Endodermal cell (in vitro differentiated cells): ENCODE results near the gene CFAP52. TPM values are rescaled to one million over a fixed set of nuclear protein-coding genes. Genes with fewer than 3 reads are reported as not detected.

Experiments
- DNase-seq: peaks from one replicate; pipeline ENCODE4 v3.0.0-alpha.2; 2017
- H3K27ac ChIP-seq: 2 replicates; pipeline ENCODE4 v1.5.1; 2013; ENCODE audit warnings: mild to moderate bottlenecking, low read depth, low read length, moderate library complexity
- H3K27me3 ChIP-seq: 2 replicates; pipeline ENCODE4 v1.6.1; 2013; ENCODE audit warnings: mild to moderate bottlenecking, low read length, moderate library complexity; ENCODE audit not compliant: insufficient read depth, control insufficient read depth, poor library complexity, severe bottlenecking
- H3K36me3 ChIP-seq: 2 replicates; pipeline ENCODE4 v1.7.0; 2013; ENCODE audit warnings: mild to moderate bottlenecking, low read length, moderate library complexity; ENCODE audit not compliant: control insufficient read depth, insufficient read depth
- H3K4me1 ChIP-seq: one replicate; pipeline ENCODE4 v1.7.0; 2013; ENCODE audit warnings: low read length; ENCODE audit not compliant: control insufficient read depth, insufficient read depth
- H3K4me3 ChIP-seq: 2 replicates; pipeline ENCODE4 v1.5.1; 2013; ENCODE audit warnings: mild to moderate bottlenecking, low read length, moderate library complexity
- H3K9ac ChIP-seq: 2 replicates; pipeline ENCODE4 v1.6.1; 2013; ENCODE audit warnings: mild to moderate bottlenecking, low read length, moderate library complexity; ENCODE audit not compliant: poor library complexity, severe bottlenecking; ENCODE audit errors: extremely low read depth
- H3K9me3 ChIP-seq: 2 replicates; pipeline ENCODE4 v1.6.1; 2013; ENCODE audit warnings: mild to moderate bottlenecking, low read length, moderate library complexity; ENCODE audit not compliant: control insufficient read depth
- H3K27ac Mint-ChIP-seq: 2 replicates; pipeline ENCODE4 v1.8.0; 2020; ENCODE audit warnings: mixed read lengths
- H3K27me3 Mint-ChIP-seq: 2 replicates; pipeline ENCODE4 v1.8.0; 2021; ENCODE audit warnings: mild to moderate bottlenecking, mixed read lengths; ENCODE audit not compliant: insufficient read depth
- H3K36me3 Mint-ChIP-seq: 2 replicates; pipeline ENCODE4 v1.8.0; 2020; ENCODE audit warnings: low read depth, mixed read lengths
- H3K4me1 Mint-ChIP-seq: 2 replicates; pipeline ENCODE4 v1.8.0; 2020; ENCODE audit warnings: mixed read lengths
- H3K4me3 Mint-ChIP-seq: 2 replicates; pipeline ENCODE4 v1.8.0; 2020; ENCODE audit warnings: mild to moderate bottlenecking, moderate library complexity, mixed read lengths
- H3K9me3 Mint-ChIP-seq: 2 replicates; pipeline ENCODE4 v1.8.0; 2020; ENCODE audit warnings: mild to moderate bottlenecking, mixed read lengths
- WGBS, 2 experiments: methylation state at CpG; one replicate each; pipeline versions ENCODE4 v1.1.5 to v1.1.7; 2013; ENCODE audit warnings: missing lambda C conversion rate in 2 of 2, mixed read lengths in 1 of 2; ENCODE audit not compliant: insufficient coverage in 1 of 2, insufficient read length in 1 of 2; 5-methylcytosine and 5-hydroxymethylcytosine counted together
- total RNA-seq, 2 donors: library from RNA; stranded (reverse); fragmentation: NEBNext Ultra II Directional in 1 of 2; extraction: Animal tissue kit (Norgen Biotek cat#: 25700) in 1 of 2; gene quantifications; 2 replicates in 1 of 2; 3 replicates in 1 of 2; pipeline ENCODE4 v1.2.1, GENCODE V29; 2021
- TF ChIP-seq, protein P1 (sequence below): fragments of 200-600 bp; sonication (generic); conservative IDR thresholded peaks from 2 replicates; pipeline ENCODE4 v1.5.0; 2021; ENCODE audit warnings: antibody characterized with exemption, mild to moderate bottlenecking

The CFAP52 gene
- total RNA-seq, 2 donors from 2014 or later = 0.29 to 0.51 TPM

DNA sequence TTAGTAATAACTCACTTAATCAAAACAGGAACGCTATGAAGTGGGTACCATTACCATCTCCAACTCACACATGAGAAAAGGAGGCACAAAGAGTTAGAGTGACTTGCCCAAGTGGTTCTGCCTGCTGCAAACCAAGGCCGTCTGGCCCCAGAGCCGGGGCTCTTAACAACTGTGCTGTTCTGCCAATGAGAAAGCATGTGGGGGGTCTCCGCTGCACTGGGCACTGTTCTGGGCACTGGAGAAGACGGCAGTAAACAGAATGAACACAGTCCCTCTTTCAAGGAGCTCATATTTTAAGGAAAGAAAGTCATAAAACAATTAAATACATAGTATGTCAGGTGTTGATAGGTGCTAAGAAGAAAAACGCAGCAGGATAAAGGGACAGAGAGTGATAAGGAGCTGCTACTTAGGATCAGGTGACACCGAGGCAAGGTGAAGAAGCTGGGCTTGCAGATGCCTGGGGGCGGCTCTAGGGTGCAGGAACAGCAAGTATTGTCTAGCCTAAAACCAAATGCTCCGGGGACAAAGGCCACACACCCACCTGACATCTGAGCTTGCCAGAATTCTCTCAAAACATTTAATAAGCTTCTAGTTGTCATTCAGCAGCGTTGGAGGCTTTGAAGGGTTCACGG, 7.4 kb upstream of the CFAP52 start:
- no peak overlapping the region for H3K4me3 Mint-ChIP-seq
- H3K9me3 Mint-ChIP-seq = peaks cover 2% of the 10 kb centered on the region
- no peaks in the 10 kb centered on the region for H3K27me3 Mint-ChIP-seq
- H3K36me3 Mint-ChIP-seq = peaks cover 42% of the 10 kb centered on the region
- H3K4me1 ChIP-seq = no peaks in the 10 kb centered on the region
- H3K9ac ChIP-seq = no peak overlapping the region
- DNase-seq = peak; percentile 67
- no peak overlapping the region for H3K27ac ChIP-seq
- H3K36me3 ChIP-seq = peaks cover 17% of the 10 kb centered on the region
- no peak overlapping the region for H3K4me3 ChIP-seq
- TF ChIP-seq, protein P1, sequence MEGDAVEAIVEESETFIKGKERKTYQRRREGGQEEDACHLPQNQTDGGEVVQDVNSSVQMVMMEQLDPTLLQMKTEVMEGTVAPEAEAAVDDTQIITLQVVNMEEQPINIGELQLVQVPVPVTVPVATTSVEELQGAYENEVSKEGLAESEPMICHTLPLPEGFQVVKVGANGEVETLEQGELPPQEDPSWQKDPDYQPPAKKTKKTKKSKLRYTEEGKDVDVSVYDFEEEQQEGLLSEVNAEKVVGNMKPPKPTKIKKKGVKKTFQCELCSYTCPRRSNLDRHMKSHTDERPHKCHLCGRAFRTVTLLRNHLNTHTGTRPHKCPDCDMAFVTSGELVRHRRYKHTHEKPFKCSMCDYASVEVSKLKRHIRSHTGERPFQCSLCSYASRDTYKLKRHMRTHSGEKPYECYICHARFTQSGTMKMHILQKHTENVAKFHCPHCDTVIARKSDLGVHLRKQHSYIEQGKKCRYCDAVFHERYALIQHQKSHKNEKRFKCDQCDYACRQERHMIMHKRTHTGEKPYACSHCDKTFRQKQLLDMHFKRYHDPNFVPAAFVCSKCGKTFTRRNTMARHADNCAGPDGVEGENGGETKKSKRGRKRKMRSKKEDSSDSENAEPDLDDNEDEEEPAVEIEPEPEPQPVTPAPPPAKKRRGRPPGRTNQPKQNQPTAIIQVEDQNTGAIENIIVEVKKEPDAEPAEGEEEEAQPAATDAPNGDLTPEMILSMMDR = no peak
- H3K27ac Mint-ChIP-seq = no peak overlapping the region
- H3K9me3 ChIP-seq = peaks cover 7% of the 10 kb centered on the region
- 85 to 94% methylated on average over 5 to 11 of the region's 11 CpGs for WGBS, 2 experiments
- H3K27me3 ChIP-seq = no peaks in the 10 kb centered on the region
- H3K4me1 Mint-ChIP-seq = peaks cover 7% of the 10 kb centered on the region

DNA sequence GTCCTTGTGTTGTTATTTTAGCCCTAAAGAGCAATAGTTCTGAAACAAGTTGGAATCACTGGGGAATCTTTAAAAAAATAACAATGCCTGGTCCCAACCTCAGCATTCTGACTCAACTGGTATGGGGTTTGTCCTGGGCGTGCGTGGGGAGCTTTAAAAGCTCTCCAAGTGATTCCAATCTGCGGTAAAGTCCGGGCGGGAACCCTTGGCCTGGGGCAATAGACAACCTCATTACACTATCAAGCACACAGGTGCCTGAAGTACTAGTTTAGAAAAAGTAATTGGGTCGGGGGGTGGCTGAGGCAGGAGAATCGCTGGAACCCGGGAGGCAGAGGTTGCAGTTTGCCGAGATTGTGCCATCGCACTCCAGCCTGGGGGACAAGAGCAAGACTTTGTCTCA, 5.2 kb upstream of the CFAP52 start:
- H3K4me1 ChIP-seq = no peaks in the 10 kb centered on the region
- H3K4me3 ChIP-seq = no peak overlapping the region
- no peak for DNase-seq
- no peaks in the 10 kb centered on the region for H3K27me3 Mint-ChIP-seq
- H3K9me3 Mint-ChIP-seq = peaks cover 2% of the 10 kb centered on the region
- TF ChIP-seq, protein P1 = no peak
- peaks cover 7% of the 10 kb centered on the region for H3K9me3 ChIP-seq
- peaks cover 7% of the 10 kb centered on the region for H3K4me1 Mint-ChIP-seq
- H3K27ac Mint-ChIP-seq = no peak overlapping the region
- no peaks in the 10 kb centered on the region for H3K27me3 ChIP-seq
- H3K36me3 ChIP-seq = peaks cover 17% of the 10 kb centered on the region
- WGBS, 2 experiments = 92 to 95% methylated on average over 4 to 10 of the region's 10 CpGs
- H3K4me3 Mint-ChIP-seq = no peak overlapping the region
- H3K27ac ChIP-seq = no peak overlapping the region
- no peak overlapping the region for H3K9ac ChIP-seq
- peaks cover 27% of the 10 kb centered on the region for H3K36me3 Mint-ChIP-seq

DNA sequence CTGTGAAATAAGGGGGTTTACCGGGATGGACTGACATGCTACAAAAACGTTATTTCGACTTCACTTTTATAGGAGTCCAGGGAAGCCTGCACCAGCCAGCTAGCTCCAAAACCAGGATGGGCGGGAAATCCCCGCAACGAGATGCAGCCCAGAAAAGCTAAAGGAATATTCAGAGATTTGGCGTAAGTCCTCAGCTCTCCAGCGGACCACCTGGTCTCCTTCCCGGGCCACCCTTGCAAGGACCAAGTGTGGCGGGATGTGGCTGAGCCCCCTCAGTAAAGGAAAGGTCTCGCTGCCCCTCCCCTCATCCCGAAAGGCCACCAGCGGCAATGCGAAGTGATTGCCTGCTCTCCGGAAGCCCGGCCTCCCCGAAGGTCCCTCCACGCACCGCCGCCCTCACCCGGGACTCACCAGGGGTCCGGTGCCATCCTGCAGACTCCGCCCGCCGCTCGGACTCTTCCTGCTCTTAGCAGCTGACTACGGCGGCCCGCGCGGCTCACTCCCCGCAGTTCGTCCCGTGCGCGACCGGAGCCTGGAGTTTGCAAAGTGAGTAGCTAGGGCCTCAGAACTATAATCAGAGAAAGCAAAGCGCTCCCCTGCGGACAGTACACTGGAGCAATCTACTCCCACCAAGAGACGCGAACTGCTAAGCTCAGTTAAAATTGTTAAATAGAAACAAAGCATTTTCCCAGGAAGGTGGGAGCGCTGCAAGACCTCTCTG, 901 bp upstream of the CFAP52 start, which contains the start of gene STX8:
Gene STX8, minus strand, starts transcription at position 440 of the 721 bp plus-strand sequence. Its CDS starts 12 bp downstream, at position 428.
- H3K27me3 Mint-ChIP-seq = peaks cover 2% of the 10 kb centered on the region
- peaks cover 2% of the 10 kb centered on the region for H3K9me3 Mint-ChIP-seq
- peak; percentile 99 for DNase-seq
- H3K27ac Mint-ChIP-seq = peak within 1 kb of the TSS; percentile 88
- Histone ChIP-seq H3K27ac (no peak within 1 kb of the TSS), H3K9ac (peak within 1 kb of the TSS; percentile 52), H3K27me3 (no peaks in the 10 kb centered on the region), H3K4me1 (no peaks in the 10 kb centered on the region), H3K4me3 (peak within 1 kb of the TSS; percentile 95), H3K36me3 (no peaks in the 10 kb centered on the region), H3K9me3 (peaks cover 7% of the 10 kb centered on the region)
- peaks cover 9% of the 10 kb centered on the region for H3K4me1 Mint-ChIP-seq
- H3K4me3 Mint-ChIP-seq = peak within 1 kb of the TSS; percentile 93
- no peaks in the 10 kb centered on the region for H3K36me3 Mint-ChIP-seq
- TF ChIP-seq, protein P1 = no peak
- WGBS, 2 experiments = 0 to 1% methylated on average over 18 to 42 of the region's 42 CpGs
